Hepatocyte (in vitro differentiated cells): ENCODE data around the gene GPANK1. TPM values are rescaled to one million over a fixed set of nuclear protein-coding genes. Genes with fewer than 3 reads are reported as not detected.

Experiments
- DNase-seq: peaks from one replicate; pipeline ENCODE4 v3.0.0-alpha.2; 2016; ENCODE audit warnings: low spot score
- H2AFZ ChIP-seq: fragments of 200-600 bp; sonication (generic); 2 replicates; pipeline ENCODE4 v1.6.0; 2016; ENCODE audit warnings: antibody characterized with exemption, mild to moderate bottlenecking
- H3K27ac ChIP-seq: fragments of 200-600 bp; sonication (generic); 2 replicates; pipeline ENCODE4 v1.5.1; 2016; ENCODE audit warnings: mild to moderate bottlenecking
- H3K27me3 ChIP-seq: fragments of 200-600 bp; sonication (generic); 2 replicates; pipeline ENCODE4 v1.6.1; 2016
- H3K36me3 ChIP-seq: fragments of 200-600 bp; sonication (generic); replicated peaks from 2 replicates; pipeline ENCODE4 v1.5.1; 2016; ENCODE audit warnings: low read depth; ENCODE audit not compliant: insufficient read depth
- H3K4me1 ChIP-seq: fragments of 200-600 bp; sonication (generic); 2 replicates; pipeline ENCODE4 v1.5.1; 2016; ENCODE audit warnings: mild to moderate bottlenecking, moderate library complexity; ENCODE audit not compliant: insufficient read depth
- H3K4me2 ChIP-seq: fragments of 200-600 bp; sonication (generic); 2 replicates; pipeline ENCODE4 v1.6.0; 2016
- H3K4me3 ChIP-seq: fragments of 200-600 bp; sonication (generic); 2 replicates; pipeline ENCODE4 v1.5.1; 2016; ENCODE audit warnings: mild to moderate bottlenecking
- H3K79me2 ChIP-seq: fragments of 200-600 bp; sonication (generic); 2 replicates; pipeline ENCODE4 v1.6.0; 2017; ENCODE audit warnings: mild to moderate bottlenecking
- H3K9me2 ChIP-seq: fragments of 200-600 bp; sonication (generic); replicated peaks from 2 replicates; pipeline ENCODE4 v1.6.0; 2017; ENCODE audit warnings: mild to moderate bottlenecking; ENCODE audit not compliant: insufficient read depth
- H3K9me3 ChIP-seq: fragments of 200-600 bp; sonication (generic); 2 replicates; pipeline ENCODE4 v1.5.1; 2016; ENCODE audit warnings: low read depth, mild to moderate bottlenecking
- H4K20me1 ChIP-seq: fragments of 200-600 bp; sonication (generic); 2 replicates; pipeline ENCODE4 v1.6.0; 2016; ENCODE audit warnings: mild to moderate bottlenecking; ENCODE audit not compliant: insufficient read depth, poor library complexity, severe bottlenecking
- CTCF ChIP-seq: fragments of 200-600 bp; sonication (generic); IDR thresholded peaks from 2 replicates; pipeline ENCODE4 v1.5.1; 2016; ENCODE audit warnings: antibody characterized with exemption, mild to moderate bottlenecking; ENCODE audit not compliant: poor library complexity
- EZH2 ChIP-seq: fragments of 200-600 bp; sonication (generic); IDR thresholded peaks from 2 replicates; pipeline ENCODE4 v1.6.1; 2016; ENCODE audit warnings: antibody characterized with exemption, mild to moderate bottlenecking, borderline replicate concordance
- EZH2phosphoT487 ChIP-seq: fragments of 200-600 bp; sonication (generic); IDR thresholded peaks from one replicate; pipeline ENCODE4 v1.6.1; 2018; ENCODE audit warnings: antibody characterized with exemption, mild to moderate bottlenecking, low read depth, moderate library complexity; ENCODE audit not compliant: unreplicated experiment, severe bottlenecking
- WGBS: methylation state at CpG from one replicate; pipeline ENCODE4 v1.1.6; 2016; ENCODE audit warnings: low lambda C conversion rate; ENCODE audit errors: missing lambda C conversion rate; 5-methylcytosine and 5-hydroxymethylcytosine counted together
- polyA plus RNA-seq: library from polyadenylated mRNA; unstranded; fragments of >200 nt; fragmentation: Nextera tagmentation; extraction: Ambion mirVana; gene quantifications from 2 replicates; pipeline ENCODE4 v1.2.1, GENCODE V29; 2016
- total RNA-seq: library from RNA; depleted of rRNA; stranded (reverse); fragments of >200 nt; gene quantifications from 2 replicates; pipeline ENCODE4 v1.2.3, GENCODE V29; 2014

Gene GPANK1
- total and polyA plus RNA-seq, 2 experiments from 2014 or later = 18.1 to 23.8 TPM

DNA sequence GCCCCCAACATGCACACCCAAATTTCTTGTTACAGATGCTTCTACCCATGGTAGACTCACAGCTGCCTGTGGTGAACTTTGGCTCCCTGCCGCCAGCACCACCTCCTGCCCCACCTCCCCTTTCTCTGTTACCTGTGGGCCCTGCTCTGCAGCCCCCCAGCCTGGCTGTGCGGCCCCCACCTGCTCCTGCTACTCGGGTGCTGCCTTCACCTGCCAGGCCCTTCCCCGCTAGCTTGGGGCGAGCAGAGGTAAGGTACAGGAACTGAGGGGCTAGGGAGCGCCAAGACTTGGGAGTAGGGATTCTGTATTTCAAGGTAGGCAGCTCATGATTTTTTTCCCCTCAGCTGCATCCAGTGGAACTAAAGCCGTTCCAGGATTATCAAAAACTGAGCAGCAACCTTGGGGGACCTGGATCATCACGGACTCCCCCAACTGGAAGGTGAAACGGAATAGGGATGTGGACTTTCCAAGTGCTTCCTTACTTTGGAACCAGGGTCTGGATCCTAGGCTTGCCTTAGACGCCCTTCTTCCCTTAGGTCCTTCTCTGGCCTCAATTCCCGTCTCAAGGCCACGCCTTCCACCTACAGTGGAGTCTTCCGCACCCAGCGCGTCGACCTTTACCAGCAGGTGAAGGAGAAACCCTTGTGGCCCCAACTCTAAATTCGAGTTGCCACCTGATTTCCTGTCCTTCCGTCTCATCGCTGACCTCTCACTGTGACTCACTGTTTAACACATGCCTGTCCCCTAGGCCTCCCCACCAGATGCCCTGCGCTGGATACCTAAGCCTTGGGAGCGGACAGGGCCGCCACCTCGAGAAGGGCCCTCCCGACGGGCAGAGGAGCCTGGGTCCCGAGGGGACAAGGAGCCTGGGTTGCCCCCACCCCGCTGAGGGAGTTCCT, 27.9 kb downstream of the GPANK1 start:
- Histone ChIP-seq H3K27me3 (no peaks in the 10 kb centered on the region), H3K4me1 (no peaks in the 10 kb centered on the region), H3K4me3 (no peak overlapping the region), H3K79me2 (peaks cover 2% of the 10 kb centered on the region), H4K20me1 (peaks cover 3% of the 10 kb centered on the region), H3K27ac (peak overlapping the region; percentile 57), H3K9me3 (no peaks in the 10 kb centered on the region), H2AFZ (no peak overlapping the region), H3K9me2 (no peaks in the 10 kb centered on the region), H3K4me2 (no peak overlapping the region), H3K36me3 (no peaks in the 10 kb centered on the region)
- TF ChIP-seq CTCF = no peak
- TF ChIP-seq EZH2phosphoT487 = no peak
- no peak for TF ChIP-seq EZH2
- no peak for DNase-seq
- WGBS = 88% methylated on average over 27 of the region's 27 CpGs

GRCh38 chr6:31634969-31635575, 29.7 kb downstream of the GPANK1 start:
- no peaks in the 10 kb centered on the region for H3K36me3 ChIP-seq
- 89% methylated on average over 11 of the region's 11 CpGs for WGBS
- H3K27ac ChIP-seq = no peak overlapping the region
- no peaks in the 10 kb centered on the region for H3K9me2 ChIP-seq
- no peaks in the 10 kb centered on the region for H3K4me1 ChIP-seq
- no peaks in the 10 kb centered on the region for H3K27me3 ChIP-seq
- no peak for DNase-seq
- H3K4me3 ChIP-seq = no peak overlapping the region
- H3K9me3 ChIP-seq = no peaks in the 10 kb centered on the region
- peaks cover 2% of the 10 kb centered on the region for H3K79me2 ChIP-seq
- no peak overlapping the region for H3K4me2 ChIP-seq
- H4K20me1 ChIP-seq = peaks cover 3% of the 10 kb centered on the region
- TF ChIP-seq EZH2phosphoT487 = no peak
- TF ChIP-seq CTCF = no peak
- TF ChIP-seq EZH2 = no peak
- no peak overlapping the region for H2AFZ ChIP-seq

- no peaks in the 10 kb centered on the region for H3K9me3 ChIP-seq
- TF ChIP-seq CTCF (no peak), EZH2phosphoT487 (no peak), EZH2 (no peak)
- WGBS = 80% methylated on average over 3 of the region's 3 CpGs
Observed at GRCh38 chr6:31634131-31634530, 30.7 kb downstream of the GPANK1 start.

More at GRCh38 chr6:31634131-31634530, 30.7 kb downstream of the GPANK1 start:
- Histone ChIP-seq H3K4me3 (no peak overlapping the region), H3K79me2 (peaks cover 2% of the 10 kb centered on the region), H3K9me2 (no peaks in the 10 kb centered on the region), H3K4me1 (no peaks in the 10 kb centered on the region), H2AFZ (no peak overlapping the region), H4K20me1 (peaks cover 3% of the 10 kb centered on the region), H3K27ac (no peak overlapping the region), H3K4me2 (no peak overlapping the region), H3K36me3 (no peaks in the 10 kb centered on the region), H3K27me3 (no peaks in the 10 kb centered on the region)
- DNase-seq = no peak
